Mucosa of descending colon (tissue), 3 donors: ENCODE measurements around the gene PGBD1. TPM values are rescaled to one million over a fixed set of nuclear protein-coding genes. Genes with fewer than 3 reads are reported as not detected.
A peak's percentile ranks its signal among the peaks of the same experiment; 100 is the strongest.

Source experiments
- ATAC-seq: fragments of 200-7000 bp; cut with Tn5 transposase; one replicate; pipeline ENCODE4 v1.9.1; 2020; ENCODE audit warnings: mild to moderate bottlenecking, moderate library complexity
- DNase-seq, 3 donors: peaks; one replicate each; pipeline ENCODE4 v3.0.0-alpha.2; 2020
- H3K36me3 ChIP-seq: fragments of 200-600 bp; one replicate; pipeline ENCODE4 v1.8.0; 2021; ENCODE audit warnings: low read depth, mild to moderate bottlenecking
- H3K4me1 ChIP-seq: fragments of 200-600 bp; one replicate; pipeline ENCODE4 v1.8.0; 2021; ENCODE audit warnings: low read depth, mild to moderate bottlenecking
- H3K4me3 ChIP-seq: fragments of 200-600 bp; one replicate; pipeline ENCODE4 v1.8.0; 2021; ENCODE audit warnings: mild to moderate bottlenecking
- H3K9me3 ChIP-seq: fragments of 200-600 bp; one replicate; pipeline ENCODE4 v1.8.0; 2021; ENCODE audit warnings: mild to moderate bottlenecking
- CTCF ChIP-seq: fragments of 200-600 bp; IDR thresholded peaks from one replicate; pipeline ENCODE4 v1.8.0; 2022; ENCODE audit warnings: antibody characterized with exemption, mild to moderate bottlenecking
- intact Hi-C, 2 donors: fragments of 100-400 bp; cut with DNase I in 1 of 2; cut with micrococcal nuclease in 1 of 2; formaldehyde crosslinking; loops; one replicate each; pipeline versions ENCODE4 v1.11.0 to v1.11.1; 2022; cut with DNase I, micrococcal nuclease
- total RNA-seq, 3 donors: library from RNA; stranded (reverse); fragmentation: NEBNext Ultra II Directional in 2 of 3; extraction: Animal tissue kit (Norgen Biotek cat#: 25700) in 2 of 3; gene quantifications; one replicate each; pipeline versions ENCODE4 v1.2.1 to v1.2.4, GENCODE V29; 2021 to 2023
- donor health status: DM: no; HTN: no; CAD: no; lungs with moderate emphysema.
- donor health status: DM: no; HTN: no; CAD: no.
- donor health status: DM: no; HTN: yes; CAD: no.

Gene PGBD1
- total RNA-seq, 3 donors from 2014 or later: 0.75 to 6.6 (median 1.9) TPM

GRCh38 chr6:28252009-28252975 lies 29.1 kb upstream of the PGBD1 start, which contains the start of gene ZKSCAN4:
Gene ZKSCAN4, minus strand, starts transcription at chr6:28252269. Its CDS starts 289 bp downstream, at chr6:28251980.
- Histone ChIP-seq H3K4me1 (peaks cover 9% of the 10 kb centered on the region), H3K9me3 (no peaks in the 10 kb centered on the region), H3K4me3 (peak within 1 kb of the TSS; percentile 88), H3K36me3 (no peaks in the 10 kb centered on the region)
- DNase-seq: peak; percentile 60 to 96 (median 69)
- intact Hi-C loops: no loop called here
- peak; percentile 99 for ATAC-seq
- TF ChIP-seq CTCF: no peak

GRCh38 chr6:28254121-28254519 lies 27.3 kb upstream of the PGBD1 start:
- DNase-seq (no peak), ATAC-seq (no peak)
- no peak for TF ChIP-seq CTCF
- Histone ChIP-seq H3K4me1 (peaks cover 9% of the 10 kb centered on the region), H3K4me3 (no peak overlapping the region), H3K9me3 (no peaks in the 10 kb centered on the region), H3K36me3 (no peaks in the 10 kb centered on the region)
- intact Hi-C loops: no loop called here

GRCh38 chr6:28257042-28257441 lies 24.3 kb upstream of the PGBD1 start:
- TF ChIP-seq CTCF: no peak
- no peaks in the 10 kb centered on the region for H3K4me1 ChIP-seq
- intact Hi-C loops: no loop called here
- H3K9me3 ChIP-seq: no peaks in the 10 kb centered on the region
- no peaks in the 10 kb centered on the region for H3K36me3 ChIP-seq
- H3K4me3 ChIP-seq: no peak overlapping the region
- no peak for DNase-seq
- no peak for ATAC-seq

GRCh38 chr6:28258877-28259777 lies 22.2 kb upstream of the PGBD1 start, which contains the start of gene NKAPL:
Gene NKAPL, plus strand, starts transcription at chr6:28259297. Its CDS starts 75 bp downstream, at chr6:28259372.
- no peak for TF ChIP-seq CTCF
- no peaks in the 10 kb centered on the region for H3K4me1 ChIP-seq
- no peaks in the 10 kb centered on the region for H3K36me3 ChIP-seq
- DNase-seq (peak; percentile 57 to 73 (median 60)), ATAC-seq (peak; percentile 47)
- no peak within 1 kb of the TSS for H3K4me3 ChIP-seq
- intact Hi-C loops: no loop called here
- H3K9me3 ChIP-seq: no peaks in the 10 kb centered on the region

GRCh38 chr6:28263922-28264321 lies 17.4 kb upstream of the PGBD1 start:
- Histone ChIP-seq H3K36me3 (no peaks in the 10 kb centered on the region), H3K4me1 (peaks cover 9% of the 10 kb centered on the region), H3K9me3 (no peaks in the 10 kb centered on the region), H3K4me3 (no peak overlapping the region)
- ATAC-seq (no peak), DNase-seq (no peak)
- TF ChIP-seq CTCF: no peak
- intact Hi-C loops: no loop called here
